ENCODE measurements around the gene SFRP4. TPM values are rescaled to one million over a fixed set of nuclear protein-coding genes. Genes with fewer than 3 reads are reported as not detected.
A peak's percentile ranks its signal among the peaks of the same experiment; 100 is the strongest.

Gene SFRP4
- under 1 TPM; under 0.01 to 0.28 TPM for total RNA-seq
- polyA plus RNA-seq, result under 1 TPM; 0.18 to 0.20 TPM

DNA sequence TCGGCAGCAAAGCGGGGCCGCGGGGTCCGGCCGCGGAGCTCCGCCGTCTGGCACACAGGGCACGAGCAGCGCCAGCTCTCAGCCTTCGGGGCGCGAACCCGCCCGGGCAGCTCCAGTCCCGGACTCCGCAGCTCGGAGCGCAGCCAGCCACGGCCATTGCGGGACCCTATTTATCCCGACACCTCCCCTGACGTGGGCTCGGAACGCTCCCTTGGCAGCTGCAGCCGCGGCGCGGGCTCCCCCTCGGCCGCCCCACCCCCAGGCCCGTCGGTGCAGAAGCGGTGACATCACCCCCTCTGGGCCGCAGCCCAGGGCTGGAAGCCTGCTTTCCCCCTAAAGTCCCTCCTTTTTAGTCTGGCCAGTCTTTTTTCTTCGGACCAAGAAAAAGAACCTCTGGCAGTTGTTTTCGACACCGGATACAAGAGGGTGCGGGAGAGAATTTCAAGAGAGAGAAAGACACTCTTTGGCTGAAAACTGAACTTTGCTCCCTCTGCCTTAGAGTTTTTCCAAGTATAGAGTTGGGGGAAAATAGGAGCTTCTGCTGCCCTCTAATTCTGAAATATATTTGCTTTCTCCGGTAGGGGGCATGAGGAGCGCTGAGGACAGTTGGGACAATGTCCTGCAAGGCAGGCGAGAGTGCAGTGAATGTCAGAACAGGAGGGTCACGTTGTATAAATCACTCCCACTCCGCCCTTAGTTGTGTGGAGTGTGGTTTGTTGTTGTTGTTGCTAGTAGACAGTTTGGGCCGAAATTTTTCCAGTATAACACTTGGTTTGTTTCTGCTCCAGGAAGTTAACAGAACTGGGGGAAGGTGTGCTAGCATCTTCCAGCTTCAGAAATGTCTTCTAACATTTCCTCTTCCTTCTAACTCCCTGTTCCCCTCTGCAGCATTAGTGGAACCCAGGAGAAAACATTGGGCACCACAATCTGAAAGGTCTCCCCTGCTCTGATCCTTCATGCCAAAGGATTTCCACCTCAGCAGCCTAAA, at the start of gene SFRP4:
Gene SFRP4, minus strand, starts transcription at position 145 of the 988 bp plus-strand sequence. CDS start 280 bp downstream, outside the sequence.
- H3K9me3 ChIP-seq (ENCODE audit: control insufficient read depth in 4 of 4, low read length in 3 of 4), result no peaks in the 10 kb centered on the region
- H3K27ac ChIP-seq (ENCODE audit: low read depth in 1 of 2, low read length in 2 of 2), result no peak within 1 kb of the TSS
- TF ChIP-seq, protein P1, sequence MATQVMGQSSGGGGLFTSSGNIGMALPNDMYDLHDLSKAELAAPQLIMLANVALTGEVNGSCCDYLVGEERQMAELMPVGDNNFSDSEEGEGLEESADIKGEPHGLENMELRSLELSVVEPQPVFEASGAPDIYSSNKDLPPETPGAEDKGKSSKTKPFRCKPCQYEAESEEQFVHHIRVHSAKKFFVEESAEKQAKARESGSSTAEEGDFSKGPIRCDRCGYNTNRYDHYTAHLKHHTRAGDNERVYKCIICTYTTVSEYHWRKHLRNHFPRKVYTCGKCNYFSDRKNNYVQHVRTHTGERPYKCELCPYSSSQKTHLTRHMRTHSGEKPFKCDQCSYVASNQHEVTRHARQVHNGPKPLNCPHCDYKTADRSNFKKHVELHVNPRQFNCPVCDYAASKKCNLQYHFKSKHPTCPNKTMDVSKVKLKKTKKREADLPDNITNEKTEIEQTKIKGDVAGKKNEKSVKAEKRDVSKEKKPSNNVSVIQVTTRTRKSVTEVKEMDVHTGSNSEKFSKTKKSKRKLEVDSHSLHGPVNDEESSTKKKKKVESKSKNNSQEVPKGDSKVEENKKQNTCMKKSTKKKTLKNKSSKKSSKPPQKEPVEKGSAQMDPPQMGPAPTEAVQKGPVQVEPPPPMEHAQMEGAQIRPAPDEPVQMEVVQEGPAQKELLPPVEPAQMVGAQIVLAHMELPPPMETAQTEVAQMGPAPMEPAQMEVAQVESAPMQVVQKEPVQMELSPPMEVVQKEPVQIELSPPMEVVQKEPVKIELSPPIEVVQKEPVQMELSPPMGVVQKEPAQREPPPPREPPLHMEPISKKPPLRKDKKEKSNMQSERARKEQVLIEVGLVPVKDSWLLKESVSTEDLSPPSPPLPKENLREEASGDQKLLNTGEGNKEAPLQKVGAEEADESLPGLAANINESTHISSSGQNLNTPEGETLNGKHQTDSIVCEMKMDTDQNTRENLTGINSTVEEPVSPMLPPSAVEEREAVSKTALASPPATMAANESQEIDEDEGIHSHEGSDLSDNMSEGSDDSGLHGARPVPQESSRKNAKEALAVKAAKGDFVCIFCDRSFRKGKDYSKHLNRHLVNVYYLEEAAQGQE (IDR thresholded peaks at IDR 0.05), result peak; percentile 33
- TF ChIP-seq SP1 (IDR thresholded peaks at IDR 0.05) (no peak), YY1 (IDR thresholded peaks at IDR 0.05) (no peak), RAD21 (IDR thresholded peaks at IDR 0.05) (peak; percentile 86 to 89), RXRA (IDR thresholded peaks at IDR 0.05) (peak; percentile 25 to 44), HNF4A (conservative IDR thresholded peaks at IDR 0.05) (peak; percentile 43 to 55), HNF4G (IDR thresholded peaks at IDR 0.05) (peak; percentile 31)
- TF ChIP-seq, protein P2, sequence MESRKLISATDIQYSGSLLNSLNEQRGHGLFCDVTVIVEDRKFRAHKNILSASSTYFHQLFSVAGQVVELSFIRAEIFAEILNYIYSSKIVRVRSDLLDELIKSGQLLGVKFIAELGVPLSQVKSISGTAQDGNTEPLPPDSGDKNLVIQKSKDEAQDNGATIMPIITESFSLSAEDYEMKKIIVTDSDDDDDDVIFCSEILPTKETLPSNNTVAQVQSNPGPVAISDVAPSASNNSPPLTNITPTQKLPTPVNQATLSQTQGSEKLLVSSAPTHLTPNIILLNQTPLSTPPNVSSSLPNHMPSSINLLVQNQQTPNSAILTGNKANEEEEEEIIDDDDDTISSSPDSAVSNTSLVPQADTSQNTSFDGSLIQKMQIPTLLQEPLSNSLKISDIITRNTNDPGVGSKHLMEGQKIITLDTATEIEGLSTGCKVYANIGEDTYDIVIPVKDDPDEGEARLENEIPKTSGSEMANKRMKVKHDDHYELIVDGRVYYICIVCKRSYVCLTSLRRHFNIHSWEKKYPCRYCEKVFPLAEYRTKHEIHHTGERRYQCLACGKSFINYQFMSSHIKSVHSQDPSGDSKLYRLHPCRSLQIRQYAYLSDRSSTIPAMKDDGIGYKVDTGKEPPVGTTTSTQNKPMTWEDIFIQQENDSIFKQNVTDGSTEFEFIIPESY (IDR thresholded peaks at IDR 0.05), result no peak
- TF ChIP-seq, protein P3, sequence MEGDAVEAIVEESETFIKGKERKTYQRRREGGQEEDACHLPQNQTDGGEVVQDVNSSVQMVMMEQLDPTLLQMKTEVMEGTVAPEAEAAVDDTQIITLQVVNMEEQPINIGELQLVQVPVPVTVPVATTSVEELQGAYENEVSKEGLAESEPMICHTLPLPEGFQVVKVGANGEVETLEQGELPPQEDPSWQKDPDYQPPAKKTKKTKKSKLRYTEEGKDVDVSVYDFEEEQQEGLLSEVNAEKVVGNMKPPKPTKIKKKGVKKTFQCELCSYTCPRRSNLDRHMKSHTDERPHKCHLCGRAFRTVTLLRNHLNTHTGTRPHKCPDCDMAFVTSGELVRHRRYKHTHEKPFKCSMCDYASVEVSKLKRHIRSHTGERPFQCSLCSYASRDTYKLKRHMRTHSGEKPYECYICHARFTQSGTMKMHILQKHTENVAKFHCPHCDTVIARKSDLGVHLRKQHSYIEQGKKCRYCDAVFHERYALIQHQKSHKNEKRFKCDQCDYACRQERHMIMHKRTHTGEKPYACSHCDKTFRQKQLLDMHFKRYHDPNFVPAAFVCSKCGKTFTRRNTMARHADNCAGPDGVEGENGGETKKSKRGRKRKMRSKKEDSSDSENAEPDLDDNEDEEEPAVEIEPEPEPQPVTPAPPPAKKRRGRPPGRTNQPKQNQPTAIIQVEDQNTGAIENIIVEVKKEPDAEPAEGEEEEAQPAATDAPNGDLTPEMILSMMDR (IDR thresholded peaks at IDR 0.05; ENCODE audit: low read depth, low read length, missing input control), result peak; percentile 76
- WGBS, result 1% methylated on average over 46 of the region's 46 CpGs
- peaks cover 3 to 29% (median 19%) of the 10 kb centered on the region in 4 donors for H3K4me1 ChIP-seq (ENCODE audit: control insufficient read depth in 4 of 4, insufficient read depth in 4 of 4, low read length in 3 of 4)
- DNase-seq (ENCODE audit: low spot score), result no peak
- no peak within 1 kb of the TSS for H3K9ac ChIP-seq (ENCODE audit: low read depth in 1 of 2, low read length in 2 of 2)
- H3K27me3 ChIP-seq (ENCODE audit: control insufficient read depth in 4 of 4, insufficient read depth in 4 of 4, low read length in 3 of 4), result peaks cover 0 to 3% (median 0%) of the 10 kb centered on the region in 4 donors
- H3K4me3 ChIP-seq (ENCODE audit: low read depth in 1 of 3, low read length in 3 of 3), result peak within 1 kb of the TSS in 2 of 3 donors; percentile 24 to 59
- H3K36me3 ChIP-seq (ENCODE audit: control insufficient read depth in 4 of 4, insufficient read depth in 3 of 4, low read depth in 1 of 4, low read length in 3 of 4), result no peaks in the 10 kb centered on the region

DNA sequence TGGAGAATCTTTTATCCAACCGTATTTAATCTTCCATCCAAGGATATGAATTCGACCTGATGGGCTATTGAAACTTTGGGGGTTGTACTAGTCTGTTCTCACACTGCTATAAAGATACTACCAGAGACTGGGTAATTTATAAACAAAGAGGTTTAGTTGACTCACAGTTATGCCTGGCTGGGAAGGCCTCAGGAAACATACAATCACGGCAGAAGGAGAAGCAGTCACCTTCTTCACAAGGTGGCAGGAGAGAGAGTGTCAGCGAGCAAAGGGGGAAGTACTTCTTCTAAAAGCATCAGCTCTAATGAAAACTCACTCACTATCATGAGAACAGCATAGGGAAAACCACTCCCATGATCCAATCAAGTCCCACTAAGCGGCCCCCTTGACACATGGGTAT, 47.6 kb upstream of the SFRP4 start:
- 81% methylated on average over 5 of the region's 5 CpGs for WGBS
- H3K9me3 ChIP-seq (ENCODE audit: control insufficient read depth in 4 of 4, low read length in 3 of 4), result no peaks in the 10 kb centered on the region
- DNase-seq (ENCODE audit: low spot score), result no peak
- no peak for TF ChIP-seq EGR1 (IDR thresholded peaks at IDR 0.05; ENCODE audit: low read depth in 2 of 2)
- H3K4me1 ChIP-seq (ENCODE audit: control insufficient read depth in 4 of 4, insufficient read depth in 4 of 4, low read length in 3 of 4), result no peaks in the 10 kb centered on the region
- H3K27ac ChIP-seq (ENCODE audit: low read depth in 1 of 2, low read length in 2 of 2), result no peak overlapping the region
- no peak overlapping the region for H3K9ac ChIP-seq (ENCODE audit: low read depth in 1 of 2, low read length in 2 of 2)
- no peak overlapping the region for H3K4me3 ChIP-seq (ENCODE audit: low read depth in 1 of 3, low read length in 3 of 3)
- no peaks in the 10 kb centered on the region for H3K27me3 ChIP-seq (ENCODE audit: control insufficient read depth in 4 of 4, insufficient read depth in 4 of 4, low read length in 3 of 4)
- peaks cover 0 to 2% (median 0%) of the 10 kb centered on the region in 4 donors for H3K36me3 ChIP-seq (ENCODE audit: control insufficient read depth in 4 of 4, insufficient read depth in 3 of 4, low read depth in 1 of 4, low read length in 3 of 4)

All from liver (tissue), 9 donors.